Mesenchymal stem cell (in vitro differentiated cells and primary cell): ENCODE results near the gene NSRP1.

Experiments
- DNase-seq: peaks from one replicate; pipeline ENCODE4 v3.0.0-alpha.2; 2013
- H2AFZ ChIP-seq: one replicate; pipeline ENCODE4 v1.6.1; 2013; ENCODE audit warnings: low read depth, mild to moderate bottlenecking, control low read depth, inconsistent platforms, low read length, moderate library complexity
- H2AK5ac ChIP-seq: 2 replicates; pipeline ENCODE4 v1.6.1; 2013; ENCODE audit warnings: low read length, moderate library complexity, mild to moderate bottlenecking, inconsistent platforms; ENCODE audit not compliant: severe bottlenecking
- H2BK120ac ChIP-seq: one replicate; pipeline ENCODE4 v1.6.1; 2013; ENCODE audit warnings: low read depth, mild to moderate bottlenecking, inconsistent platforms, low read length, moderate library complexity
- H2BK12ac ChIP-seq, 2 experiments: one replicate each; pipeline ENCODE4 v1.6.1; 2013; ENCODE audit warnings: inconsistent platforms in 2 of 2, low read length in 2 of 2, mild to moderate bottlenecking in 2 of 2, moderate library complexity in 2 of 2, control low read depth in 1 of 2
- H2BK15ac ChIP-seq: one replicate; pipeline ENCODE4 v1.6.1; 2013; ENCODE audit warnings: mild to moderate bottlenecking, low read depth, inconsistent platforms; ENCODE audit not compliant: poor library complexity, severe bottlenecking
- H2BK5ac ChIP-seq: 2 replicates; pipeline ENCODE4 v1.6.1; 2013; ENCODE audit warnings: low read depth, mild to moderate bottlenecking, low read length, control low read depth, inconsistent platforms; ENCODE audit not compliant: poor library complexity, severe bottlenecking
- H3K14ac ChIP-seq, 2 experiments: one replicate each; pipeline ENCODE4 v1.6.1; 2013; ENCODE audit warnings: inconsistent platforms in 2 of 2, low read length in 2 of 2, control low read depth in 1 of 2, mild to moderate bottlenecking in 1 of 2, moderate library complexity in 1 of 2
- H3K18ac ChIP-seq, 2 experiments: one replicate each; pipeline ENCODE4 v1.6.1; 2013; ENCODE audit warnings: inconsistent platforms in 2 of 2, low read length in 2 of 2, control low read depth in 1 of 2, low read depth in 1 of 2, mild to moderate bottlenecking in 1 of 2
- H3K23ac ChIP-seq, 2 experiments: one replicate each; pipeline ENCODE4 v1.6.1; 2013; ENCODE audit warnings: inconsistent platforms in 2 of 2, low read length in 2 of 2, mild to moderate bottlenecking in 2 of 2, moderate library complexity in 2 of 2, control low read depth in 1 of 2
- H3K27ac ChIP-seq: 2 replicates; pipeline ENCODE4 v1.5.1; 2013; ENCODE audit warnings: mild to moderate bottlenecking, moderate library complexity, low read length, control low read depth, inconsistent platforms; ENCODE audit not compliant: poor library complexity, severe bottlenecking
- H3K27me3 ChIP-seq, 2 experiments: 2 replicates each; pipeline versions ENCODE4 v1.6.1 to v1.7.0; 2013; ENCODE audit warnings: low read length in 2 of 2, mild to moderate bottlenecking in 2 of 2, moderate library complexity in 2 of 2, control low read depth in 1 of 2, inconsistent platforms in 1 of 2; ENCODE audit not compliant: control insufficient read depth in 1 of 2, insufficient read depth in 1 of 2
- H3K36me3 ChIP-seq, 2 experiments: 2 replicates each; pipeline versions ENCODE4 v1.6.1 to v1.7.0; 2013; ENCODE audit warnings: low read length in 2 of 2, control low read depth in 1 of 2, inconsistent platforms in 1 of 2, low read depth in 1 of 2, mild to moderate bottlenecking in 1 of 2; ENCODE audit not compliant: insufficient read depth in 2 of 2, control insufficient read depth in 1 of 2
- H3K4ac ChIP-seq, 2 experiments: one replicate each; pipeline ENCODE4 v1.6.1; 2013; ENCODE audit warnings: inconsistent platforms in 2 of 2, low read length in 2 of 2, mild to moderate bottlenecking in 2 of 2, moderate library complexity in 2 of 2, control low read depth in 1 of 2, low read depth in 1 of 2
- H3K4me1 ChIP-seq: 2 replicates; pipeline ENCODE4 v1.6.1; 2013; ENCODE audit warnings: low read depth, low read length, control low read depth; ENCODE audit not compliant: control insufficient read depth, insufficient read depth
- H3K4me2 ChIP-seq: 2 replicates; pipeline ENCODE4 v1.6.1; 2013; ENCODE audit warnings: low read length, mild to moderate bottlenecking, inconsistent platforms; ENCODE audit not compliant: poor library complexity, severe bottlenecking
- H3K4me3 ChIP-seq, 2 experiments: 2 replicates each; pipeline versions ENCODE4 v1.5.1 to v1.7.0; 2013; ENCODE audit warnings: low read length in 2 of 2, mild to moderate bottlenecking in 2 of 2, control low read depth in 1 of 2, low read depth in 1 of 2; ENCODE audit not compliant: insufficient read depth in 1 of 2
- H3K79me1 ChIP-seq: replicated peaks from 2 replicates; pipeline ENCODE4 v1.6.1; 2013; ENCODE audit warnings: mild to moderate bottlenecking, control low read depth, low read length, inconsistent platforms; ENCODE audit not compliant: poor library complexity, severe bottlenecking
- H3K9ac ChIP-seq: 2 replicates; pipeline ENCODE4 v1.7.0; 2013; ENCODE audit warnings: mild to moderate bottlenecking, low read length, moderate library complexity
- H3K9me3 ChIP-seq: 2 replicates; pipeline ENCODE4 v1.7.0; 2013; ENCODE audit warnings: mild to moderate bottlenecking, low read length; ENCODE audit not compliant: control insufficient read depth
- H4K8ac ChIP-seq: one replicate; pipeline ENCODE4 v1.6.1; 2013; ENCODE audit warnings: inconsistent platforms, mild to moderate bottlenecking, low read length, moderate library complexity
- H4K91ac ChIP-seq: one replicate; pipeline ENCODE4 v1.6.1; 2013; ENCODE audit warnings: mild to moderate bottlenecking, low read length, inconsistent platforms
- WGBS: methylation state at CpG from one replicate; pipeline ENCODE4 v1.1.7; 2013; ENCODE audit warnings: mixed read lengths; 5-methylcytosine and 5-hydroxymethylcytosine counted together

The NSRP1 gene

DNA sequence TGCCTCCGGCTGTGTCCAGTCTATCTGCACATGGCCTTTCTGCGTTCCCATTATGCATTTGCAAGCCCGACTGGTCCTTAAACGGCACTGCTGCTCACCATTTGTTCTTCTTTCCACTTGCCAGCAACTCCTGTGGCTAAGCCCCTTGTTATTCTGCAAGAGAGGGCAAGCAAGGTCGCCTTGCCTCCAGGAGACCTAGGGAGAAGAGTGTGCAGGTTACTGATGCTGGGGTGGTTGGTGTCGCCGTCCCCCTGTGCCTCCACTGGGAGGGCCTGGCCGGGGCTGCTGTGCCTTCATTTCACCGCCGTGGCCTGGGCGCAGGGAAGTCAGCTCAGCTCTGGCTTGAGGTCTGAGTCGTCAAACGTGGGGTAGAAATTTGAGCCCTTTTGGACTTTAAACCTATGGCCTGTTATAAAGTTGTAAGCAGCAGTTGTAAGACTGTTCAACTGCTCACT is 106.1 kb downstream of the NSRP1 start:
- Histone ChIP-seq H2AK5ac (no peak overlapping the region), H2AFZ (no peak overlapping the region), H3K18ac (no peak overlapping the region), H3K9ac (no peak overlapping the region), H3K4ac (no peak overlapping the region), H3K79me1 (no peaks in the 10 kb centered on the region), H4K91ac (no peak overlapping the region), H2BK120ac (no peak overlapping the region), H3K4me3 (no peak overlapping the region), H3K27ac (no peak overlapping the region), H2BK5ac (no peak overlapping the region), H2BK12ac (no peak overlapping the region), H3K14ac (no peak overlapping the region), H4K8ac (no peak overlapping the region), H3K9me3 (no peaks in the 10 kb centered on the region), H2BK15ac (no peak overlapping the region), H3K4me2 (no peak overlapping the region), H3K27me3 (peaks cover 14 to 66% of the 10 kb centered on the region in 2 experiments), H3K36me3 (peaks cover 0 to 3% of the 10 kb centered on the region in 2 experiments), H3K23ac (no peak overlapping the region), H3K4me1 (no peaks in the 10 kb centered on the region)
- DNase-seq, result no peak
- 91% methylated on average over 13 of the region's 13 CpGs for WGBS

DNA sequence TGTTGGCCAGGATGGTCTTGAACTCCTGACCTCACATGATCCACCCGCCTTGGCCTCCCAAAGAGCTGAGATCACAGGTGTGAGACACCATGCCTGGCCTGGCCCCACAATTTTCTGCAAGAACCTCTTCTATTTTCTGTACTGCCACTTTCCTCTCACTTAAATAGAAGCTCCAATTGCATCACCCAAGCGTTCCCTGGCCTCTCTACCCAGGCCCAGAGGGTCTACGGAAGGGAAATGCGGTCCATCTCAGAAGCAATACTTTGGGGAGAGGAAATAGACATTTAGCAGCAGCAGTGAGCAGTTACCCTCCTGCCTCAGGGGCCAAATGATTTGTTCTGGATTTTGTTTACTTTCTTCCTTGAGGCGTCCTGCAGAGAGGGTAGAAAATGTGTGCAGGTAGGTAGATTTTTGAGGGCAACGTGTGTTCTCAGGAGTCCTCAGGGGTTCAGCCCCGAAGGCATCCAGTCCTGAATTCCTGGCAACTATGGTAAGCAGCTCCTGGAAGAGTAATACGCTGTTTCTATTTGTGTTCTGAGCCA is 107.9 kb downstream of the NSRP1 start:
- Histone ChIP-seq H2BK15ac (no peak overlapping the region), H4K8ac (no peak overlapping the region), H3K4ac (no peak overlapping the region), H3K4me1 (no peaks in the 10 kb centered on the region), H2BK5ac (no peak overlapping the region), H3K4me2 (no peak overlapping the region), H3K4me3 (no peak overlapping the region), H3K79me1 (no peaks in the 10 kb centered on the region), H2AFZ (no peak overlapping the region), H3K14ac (no peak overlapping the region), H4K91ac (no peak overlapping the region), H2AK5ac (no peak overlapping the region), H3K23ac (no peak overlapping the region), H3K36me3 (no peaks in the 10 kb centered on the region), H2BK120ac (no peak overlapping the region), H2BK12ac (no peak overlapping the region), H3K9me3 (no peaks in the 10 kb centered on the region), H3K9ac (no peak overlapping the region), H3K18ac (no peak overlapping the region), H3K27ac (no peak overlapping the region), H3K27me3 (peaks cover 17 to 58% of the 10 kb centered on the region in 2 experiments)
- no peak for DNase-seq
- WGBS, result 74% methylated on average over 7 of the region's 8 CpGs

DNA sequence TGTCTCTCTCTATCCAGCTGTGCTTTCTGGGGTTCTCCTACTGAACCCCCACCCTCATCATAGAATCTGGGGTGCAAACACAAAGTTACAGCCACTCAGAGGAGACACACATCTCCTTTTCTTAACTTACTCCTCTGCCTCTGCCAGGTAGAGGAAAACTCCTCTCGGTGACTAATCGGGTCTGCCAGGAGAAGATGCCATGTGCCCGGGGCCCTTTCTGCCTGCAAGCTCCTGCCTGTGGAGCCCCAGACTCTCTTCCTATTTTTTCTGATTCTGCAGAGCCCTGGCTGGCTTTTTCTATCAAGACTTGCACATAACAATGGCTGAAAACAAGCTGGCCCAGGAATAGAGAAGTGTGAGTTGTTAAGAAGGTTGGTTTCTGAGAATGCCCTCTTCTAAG is 108.5 kb downstream of the NSRP1 start:
- Histone ChIP-seq H4K91ac (no peak overlapping the region), H3K79me1 (no peaks in the 10 kb centered on the region), H3K18ac (no peak overlapping the region), H3K27ac (no peak overlapping the region), H4K8ac (no peak overlapping the region), H3K4me3 (no peak overlapping the region), H3K27me3 (peaks cover 12 to 53% of the 10 kb centered on the region in 2 experiments), H3K14ac (no peak overlapping the region), H2BK15ac (no peak overlapping the region), H3K9ac (no peak overlapping the region), H3K36me3 (no peaks in the 10 kb centered on the region), H2BK120ac (no peak overlapping the region), H3K4me1 (no peaks in the 10 kb centered on the region), H3K4ac (no peak overlapping the region), H2BK5ac (no peak overlapping the region), H3K9me3 (no peaks in the 10 kb centered on the region), H2AK5ac (no peak overlapping the region), H3K4me2 (no peak overlapping the region), H2BK12ac (no peak overlapping the region), H3K23ac (no peak overlapping the region), H2AFZ (no peak overlapping the region)
- no peak for DNase-seq
- WGBS, result 94% methylated on average over 3 of the region's 3 CpGs

DNA sequence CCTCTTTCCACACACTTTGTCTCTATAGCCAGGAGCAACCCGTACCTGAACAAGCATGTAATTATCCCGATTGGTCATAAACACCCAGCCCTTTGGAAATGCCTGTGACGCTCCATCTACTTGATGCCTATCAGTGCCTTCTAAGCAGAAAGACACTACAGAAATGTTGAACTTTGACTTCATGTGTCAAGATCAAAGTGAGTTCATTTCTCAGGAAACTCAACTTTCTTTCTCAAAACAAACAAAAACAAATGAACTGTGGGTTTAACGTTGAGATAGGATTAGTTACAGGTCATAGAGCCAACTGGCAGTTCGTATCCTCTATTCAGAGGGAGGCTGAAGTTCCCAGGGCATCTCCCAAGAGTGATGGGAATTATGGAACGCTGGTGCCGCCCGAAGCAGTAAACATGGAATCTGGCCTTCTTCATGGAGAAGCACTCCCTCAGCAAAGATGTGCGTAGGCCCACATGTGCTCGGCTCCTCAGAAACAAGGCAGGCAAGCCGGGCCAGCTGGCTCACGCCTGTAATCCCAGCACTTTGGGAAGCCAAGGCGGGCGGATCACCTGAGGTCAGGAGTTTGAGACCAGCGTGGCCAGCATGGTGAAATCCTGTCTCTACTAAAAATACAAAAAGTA is 109.4 kb downstream of the NSRP1 start:
- Histone ChIP-seq H4K91ac (no peak overlapping the region), H2AFZ (no peak overlapping the region), H2BK15ac (no peak overlapping the region), H2BK5ac (no peak overlapping the region), H2BK12ac (no peak overlapping the region), H2AK5ac (no peak overlapping the region), H3K4me2 (no peak overlapping the region), H3K4me1 (no peaks in the 10 kb centered on the region), H3K9me3 (no peaks in the 10 kb centered on the region), H2BK120ac (no peak overlapping the region), H3K9ac (no peak overlapping the region), H3K18ac (no peak overlapping the region), H3K4me3 (no peak overlapping the region), H3K79me1 (no peaks in the 10 kb centered on the region), H3K14ac (no peak overlapping the region), H3K36me3 (no peaks in the 10 kb centered on the region), H3K23ac (no peak overlapping the region), H3K27me3 (peaks cover 16 to 50% of the 10 kb centered on the region in 2 experiments), H3K4ac (no peak overlapping the region), H3K27ac (no peak overlapping the region), H4K8ac (no peak overlapping the region)
- no peak for DNase-seq
- WGBS, result 84% methylated on average over 15 of the region's 15 CpGs
